HEK293 (cell line): ENCODE data around the gene G6PD.

Experiments used
- BCL11B ChIP-seq: fragments of 450-650 bp; formaldehyde crosslinking; IDR thresholded peaks from 2 replicates; pipeline ENCODE4 v1.5.1; 2016; ENCODE audit warnings: low read depth, missing biosample characterization, missing genetic modification characterization
- GLIS1 ChIP-seq: fragments of 450-650 bp; formaldehyde crosslinking; IDR thresholded peaks from 2 replicates; pipeline ENCODE4 v1.5.1; 2016; ENCODE audit warnings: missing biosample characterization, missing genetic modification characterization
- KLF1 ChIP-seq: fragments of 450-650 bp; formaldehyde crosslinking; IDR thresholded peaks from 2 replicates; pipeline ENCODE4 v1.5.1; 2016; ENCODE audit warnings: missing biosample characterization, missing genetic modification characterization
- MZF1 ChIP-seq: fragments of 450-650 bp; formaldehyde crosslinking; IDR thresholded peaks from 2 replicates; pipeline ENCODE4 v1.5.1; 2017; ENCODE audit warnings: missing biosample characterization, missing genetic modification characterization, borderline replicate concordance
- REPIN1 ChIP-seq: fragments of 450-650 bp; formaldehyde crosslinking; IDR thresholded peaks from 2 replicates; pipeline ENCODE4 v1.5.1; 2017; ENCODE audit warnings: missing biosample characterization, missing genetic modification characterization, low read depth
- SCRT1 ChIP-seq: fragments of 450-650 bp; formaldehyde crosslinking; IDR thresholded peaks from 2 replicates; pipeline ENCODE4 v1.5.1; 2016; ENCODE audit warnings: missing biosample characterization, missing genetic modification characterization, borderline replicate concordance
- YY2 ChIP-seq: fragments of 450-650 bp; formaldehyde crosslinking; IDR thresholded peaks from 2 replicates; pipeline ENCODE4 v1.5.1; 2016; ENCODE audit warnings: missing biosample characterization, missing genetic modification characterization
- ZBTB49 ChIP-seq: fragments of 450-650 bp; formaldehyde crosslinking; IDR thresholded peaks from 2 replicates; pipeline ENCODE4 v1.5.1; 2016; ENCODE audit warnings: missing biosample characterization, missing genetic modification characterization, low read depth
- ZBTB7A ChIP-seq: fragments of 450-650 bp; formaldehyde crosslinking; IDR thresholded peaks from 2 replicates; pipeline ENCODE4 v1.5.1; 2016; ENCODE audit warnings: low read depth, missing biosample characterization, missing genetic modification characterization
- ZNF114 ChIP-seq: fragments of 450-650 bp; formaldehyde crosslinking; IDR thresholded peaks from 2 replicates; pipeline ENCODE4 v1.5.0; 2017; ENCODE audit warnings: missing biosample characterization, missing genetic modification characterization
- ZNF148 ChIP-seq: fragments of 450-650 bp; formaldehyde crosslinking; IDR thresholded peaks from 2 replicates; pipeline ENCODE4 v1.5.0; 2017; ENCODE audit warnings: missing biosample characterization, missing genetic modification characterization, borderline replicate concordance
- ZNF157 ChIP-seq: fragments of 450-650 bp; formaldehyde crosslinking; IDR thresholded peaks from 2 replicates; pipeline ENCODE4 v1.5.1; 2016; ENCODE audit warnings: missing biosample characterization, missing genetic modification characterization
- ZNF184 ChIP-seq: fragments of 450-650 bp; IDR thresholded peaks from 2 replicates; pipeline ENCODE4 v1.5.1; 2018; ENCODE audit warnings: missing biosample characterization, mild to moderate bottlenecking, missing genetic modification characterization
- ZNF2 ChIP-seq: fragments of 450-650 bp; formaldehyde crosslinking; IDR thresholded peaks from 2 replicates; pipeline ENCODE4 v1.5.1; 2016; ENCODE audit warnings: missing biosample characterization, missing genetic modification characterization
- ZNF248 ChIP-seq: fragments of 450-650 bp; formaldehyde crosslinking; IDR thresholded peaks from 2 replicates; pipeline ENCODE4 v1.5.1; 2017; ENCODE audit warnings: missing biosample characterization, missing genetic modification characterization
- ZNF292 ChIP-seq: fragments of 450-650 bp; formaldehyde crosslinking; IDR thresholded peaks from 2 replicates; pipeline ENCODE4 v1.5.1; 2016; ENCODE audit warnings: low read depth, missing biosample characterization, missing genetic modification characterization, borderline replicate concordance
- ZNF311 ChIP-seq: fragments of 450-650 bp; formaldehyde crosslinking; IDR thresholded peaks from 2 replicates; pipeline ENCODE4 v1.5.1; 2017; ENCODE audit warnings: missing biosample characterization, missing genetic modification characterization, borderline replicate concordance
- ZNF324 ChIP-seq: fragments of 450-650 bp; formaldehyde crosslinking; IDR thresholded peaks from 2 replicates; pipeline ENCODE4 v1.5.1; 2016; ENCODE audit warnings: missing biosample characterization, missing genetic modification characterization
- ZNF37A ChIP-seq: fragments of 450-650 bp; IDR thresholded peaks from 2 replicates; pipeline ENCODE4 v1.5.1; 2018; ENCODE audit warnings: missing biosample characterization, missing genetic modification characterization
- ZNF391 ChIP-seq: fragments of 450-650 bp; formaldehyde crosslinking; IDR thresholded peaks from 2 replicates; pipeline ENCODE4 v1.5.1; 2016; ENCODE audit warnings: low read depth, missing biosample characterization, missing genetic modification characterization, borderline replicate concordance
- ZNF501 ChIP-seq: fragments of 450-650 bp; formaldehyde crosslinking; IDR thresholded peaks from 2 replicates; pipeline ENCODE4 v1.5.1; 2016; ENCODE audit warnings: missing biosample characterization, missing genetic modification characterization
- ZNF529 ChIP-seq: fragments of 450-650 bp; formaldehyde crosslinking; IDR thresholded peaks from 2 replicates; pipeline ENCODE4 v1.5.1; 2017; ENCODE audit warnings: missing genetic modification characterization, missing biosample characterization; ENCODE audit not compliant: insufficient replicate concordance
- ZNF558 ChIP-seq: fragments of 450-650 bp; formaldehyde crosslinking; IDR thresholded peaks from 2 replicates; pipeline ENCODE4 v1.5.1; 2016; ENCODE audit warnings: missing biosample characterization, missing genetic modification characterization
- ZNF561 ChIP-seq: fragments of 450-650 bp; IDR thresholded peaks from 2 replicates; pipeline ENCODE4 v1.5.1; 2018; ENCODE audit warnings: missing biosample characterization, missing genetic modification characterization, borderline replicate concordance
- ZNF664 ChIP-seq: fragments of 450-650 bp; formaldehyde crosslinking; IDR thresholded peaks from 2 replicates; pipeline ENCODE4 v1.5.1; 2016; ENCODE audit warnings: missing biosample characterization, missing genetic modification characterization
- ZNF830 ChIP-seq: fragments of 450-650 bp; IDR thresholded peaks from 2 replicates; pipeline ENCODE4 v1.5.0; 2018; ENCODE audit warnings: missing biosample characterization, missing genetic modification characterization, low read depth, mild to moderate bottlenecking, moderate library complexity
- TF ChIP-seq, protein P1 (sequence below): fragments of 450-650 bp; formaldehyde crosslinking; IDR thresholded peaks from 2 replicates; pipeline ENCODE4 v1.5.1; 2016; ENCODE audit warnings: missing biosample characterization, missing genetic modification characterization
- TF ChIP-seq, protein P2 (sequence below): fragments of 450-650 bp; formaldehyde crosslinking; IDR thresholded peaks from 2 replicates; pipeline ENCODE4 v1.5.1; 2016; ENCODE audit warnings: missing biosample characterization, missing genetic modification characterization

G6PD gene

DNA sequence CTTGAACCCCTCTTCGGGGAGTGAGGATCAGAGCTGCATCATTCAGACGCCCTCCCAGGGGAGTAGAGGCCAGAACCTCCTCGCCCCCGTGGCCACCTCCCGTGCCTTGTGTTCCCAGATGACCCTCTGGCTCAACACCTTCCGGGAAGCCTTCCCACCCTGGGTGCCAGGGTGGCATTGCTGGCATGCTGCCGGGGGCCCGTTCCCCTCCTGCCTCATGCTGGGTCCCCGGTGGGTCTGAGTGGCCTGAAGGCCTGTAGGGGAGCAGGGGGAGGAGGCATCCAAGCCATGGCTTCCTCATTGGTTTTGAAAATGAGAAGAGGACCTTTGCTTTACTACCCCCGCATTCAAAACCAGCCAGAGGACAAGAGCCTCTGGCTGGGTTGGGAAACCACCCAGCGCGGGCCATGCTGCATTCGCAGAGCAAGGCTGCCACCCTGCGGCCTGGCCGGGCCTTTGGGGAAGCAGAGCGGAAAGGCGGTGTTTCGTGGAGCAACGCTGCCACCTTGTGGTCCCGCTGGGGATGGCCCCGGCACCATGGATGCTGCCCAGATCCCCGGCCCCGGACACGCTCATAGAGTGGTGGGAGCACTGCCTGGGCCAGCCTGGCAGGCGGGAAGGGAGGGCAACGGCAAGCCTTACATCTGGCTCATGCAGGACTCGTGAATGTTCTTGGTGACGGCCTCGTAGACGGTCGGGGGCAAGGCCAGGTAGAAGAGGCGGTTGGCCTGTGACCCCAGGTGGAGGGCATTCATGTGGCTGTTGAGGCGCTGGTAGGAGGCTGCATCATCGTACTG is 11.9 kb downstream of the G6PD start (continued):
- TF ChIP-seq MZF1 (tag by site-specific recombination): no peak
- no peak for TF ChIP-seq ZNF558 (tag by site-specific recombination)
- no peak for TF ChIP-seq ZNF248
- no peak for TF ChIP-seq BCL11B (tag by site-specific recombination)
- TF ChIP-seq ZNF148: no peak
- TF ChIP-seq ZNF664 (tag by site-specific recombination): no peak
- no peak for TF ChIP-seq ZNF292 (tag by site-specific recombination)
- no peak for TF ChIP-seq ZNF184 (tag by site-specific recombination)
- no peak for TF ChIP-seq ZBTB49 (tag by site-specific recombination)
- TF ChIP-seq YY2 (tag by site-specific recombination): 0 out of 2 replicates have a peak, but pooled peaks have one; percentile 37
- no peak for TF ChIP-seq ZNF114 (tag by site-specific recombination)
- TF ChIP-seq REPIN1: no peak
- TF ChIP-seq ZBTB7A: no peak
- peak; percentile 95 for TF ChIP-seq ZNF2 (tag by site-specific recombination)
- no peak for TF ChIP-seq ZNF529 (tag by site-specific recombination)
- no peak for TF ChIP-seq ZNF311 (tag by site-specific recombination)
- TF ChIP-seq ZNF561 (tag by site-specific recombination): peak; percentile 73; the same call in 1 of the 2 replicates
- 0 out of 2 replicates have a peak, but pooled peaks have one; percentile 48 for TF ChIP-seq ZNF324 (tag by site-specific recombination)
- TF ChIP-seq ZNF157: no peak
- TF ChIP-seq GLIS1 (tag by site-specific recombination): peak; percentile 65
- TF ChIP-seq, protein P1, sequence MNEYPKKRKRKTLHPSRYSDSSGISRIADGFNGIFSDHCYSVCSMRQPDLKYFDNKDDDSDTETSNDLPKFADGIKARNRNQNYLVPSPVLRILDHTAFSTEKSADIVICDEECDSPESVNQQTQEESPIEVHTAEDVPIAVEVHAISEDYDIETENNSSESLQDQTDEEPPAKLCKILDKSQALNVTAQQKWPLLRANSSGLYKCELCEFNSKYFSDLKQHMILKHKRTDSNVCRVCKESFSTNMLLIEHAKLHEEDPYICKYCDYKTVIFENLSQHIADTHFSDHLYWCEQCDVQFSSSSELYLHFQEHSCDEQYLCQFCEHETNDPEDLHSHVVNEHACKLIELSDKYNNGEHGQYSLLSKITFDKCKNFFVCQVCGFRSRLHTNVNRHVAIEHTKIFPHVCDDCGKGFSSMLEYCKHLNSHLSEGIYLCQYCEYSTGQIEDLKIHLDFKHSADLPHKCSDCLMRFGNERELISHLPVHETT: 0 out of 2 replicates have a peak, but pooled peaks have one; percentile 65
- TF ChIP-seq, protein P2, sequence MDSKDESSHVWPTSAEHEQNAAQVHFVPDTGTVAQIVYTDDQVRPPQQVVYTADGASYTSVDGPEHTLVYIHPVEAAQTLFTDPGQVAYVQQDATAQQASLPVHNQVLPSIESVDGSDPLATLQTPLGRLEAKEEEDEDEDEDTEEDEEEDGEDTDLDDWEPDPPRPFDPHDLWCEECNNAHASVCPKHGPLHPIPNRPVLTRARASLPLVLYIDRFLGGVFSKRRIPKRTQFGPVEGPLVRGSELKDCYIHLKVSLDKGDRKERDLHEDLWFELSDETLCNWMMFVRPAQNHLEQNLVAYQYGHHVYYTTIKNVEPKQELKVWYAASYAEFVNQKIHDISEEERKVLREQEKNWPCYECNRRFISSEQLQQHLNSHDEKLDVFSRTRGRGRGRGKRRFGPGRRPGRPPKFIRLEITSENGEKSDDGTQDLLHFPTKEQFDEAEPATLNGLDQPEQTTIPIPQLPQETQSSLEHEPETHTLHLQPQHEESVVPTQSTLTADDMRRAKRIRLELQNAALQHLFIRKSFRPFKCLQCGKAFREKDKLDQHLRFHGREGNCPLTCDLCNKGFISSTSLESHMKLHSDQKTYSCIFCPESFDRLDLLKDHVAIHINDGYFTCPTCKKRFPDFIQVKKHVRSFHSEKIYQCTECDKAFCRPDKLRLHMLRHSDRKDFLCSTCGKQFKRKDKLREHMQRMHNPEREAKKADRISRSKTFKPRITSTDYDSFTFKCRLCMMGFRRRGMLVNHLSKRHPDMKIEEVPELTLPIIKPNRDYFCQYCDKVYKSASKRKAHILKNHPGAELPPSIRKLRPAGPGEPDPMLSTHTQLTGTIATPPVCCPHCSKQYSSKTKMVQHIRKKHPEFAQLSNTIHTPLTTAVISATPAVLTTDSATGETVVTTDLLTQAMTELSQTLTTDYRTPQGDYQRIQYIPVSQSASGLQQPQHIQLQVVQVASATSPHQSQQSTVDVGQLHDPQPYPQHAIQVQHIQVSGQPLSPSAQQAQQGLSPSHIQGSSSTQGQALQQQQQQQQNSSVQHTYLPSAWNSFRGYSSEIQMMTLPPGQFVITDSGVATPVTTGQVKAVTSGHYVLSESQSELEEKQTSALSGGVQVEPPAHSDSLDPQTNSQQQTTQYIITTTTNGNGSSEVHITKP: no peak
- no peak for TF ChIP-seq ZNF830 (tag by site-specific recombination)
- TF ChIP-seq KLF1: no peak; the same call in 1 of the 2 replicates
- TF ChIP-seq ZNF501 (tag by site-specific recombination): no peak
- peak; percentile 84; the same call in 1 of the 2 replicates for TF ChIP-seq ZNF391 (tag by site-specific recombination)
- TF ChIP-seq ZNF37A: no peak
- no peak for TF ChIP-seq SCRT1 (tag by site-specific recombination)
